Endothelial cell of umbilical vein (primary cell): ENCODE data around the gene ZNRF3.
"Not testable (repeated sequence)": the region's sequence is repeated elsewhere in the genome, so short reads cannot be mapped to it uniquely, and the experiment has no call there.

ENCODE experiments used
- EZH2 ChIP-seq: IDR thresholded peaks from 2 replicates; pipeline ENCODE4 v1.6.1; 2012; ENCODE audit warnings: borderline replicate concordance, low read depth, mild to moderate bottlenecking, moderate library complexity, low read length, inconsistent platforms; ENCODE audit not compliant: severe bottlenecking
- POLR2A ChIP-seq: IDR thresholded peaks from 2 replicates; pipeline ENCODE4 v1.6.1; 2012; ENCODE audit warnings: low read depth, mild to moderate bottlenecking, control low read depth, low read length

GRCh38 chr22:29039684-29040083 is 156.3 kb downstream of the ZNRF3 start:
- TF ChIP-seq EZH2, POLR2A: not testable (repeated sequence)
